Immature natural killer cell (primary cell): ENCODE results near the gene GHDC. TPM values are rescaled to one million over a fixed set of nuclear protein-coding genes. Genes with fewer than 3 reads are reported as not detected.
A peak's percentile ranks its signal among the peaks of the same experiment; 100 is the strongest.
"Not testable (repeated sequence)": the region's sequence is repeated elsewhere in the genome, so short reads cannot be mapped to it uniquely, and the experiment has no call there.

Experiments
- DNase-seq, 3 donors: peaks; one replicate each; pipeline ENCODE4 v3.0.0; 2022; ENCODE audit warnings: mixed read lengths in 1 of 3
- H3K27ac Mint-ChIP-seq, 6 donors: one replicate each; pipeline ENCODE4 v1.8.0; 2020; ENCODE audit warnings: mixed read lengths in 6 of 6, mild to moderate bottlenecking in 5 of 6, inconsistent platforms in 4 of 6, moderate library complexity in 3 of 6
- H3K27me3 Mint-ChIP-seq, 3 donors: one replicate each; pipeline ENCODE4 v1.8.0; 2020 to 2021; ENCODE audit warnings: low read depth in 3 of 3, mild to moderate bottlenecking in 3 of 3, mixed read lengths in 3 of 3, moderate library complexity in 3 of 3, inconsistent platforms in 1 of 3
- H3K36me3 Mint-ChIP-seq, 3 donors: one replicate each; pipeline ENCODE4 v1.8.0; 2020; ENCODE audit warnings: mixed read lengths in 3 of 3, inconsistent platforms in 2 of 3, mild to moderate bottlenecking in 2 of 3
- H3K4me1 Mint-ChIP-seq, 2 donors: one replicate each; pipeline ENCODE4 v1.8.0; 2020; ENCODE audit warnings: inconsistent platforms in 2 of 2, mild to moderate bottlenecking in 2 of 2, mixed read lengths in 2 of 2, moderate library complexity in 1 of 2
- H3K4me3 Mint-ChIP-seq, 5 donors: one replicate each; pipeline ENCODE4 v1.8.0; 2020; ENCODE audit warnings: mild to moderate bottlenecking in 5 of 5, mixed read lengths in 5 of 5, inconsistent platforms in 3 of 5, moderate library complexity in 3 of 5
- H3K9me3 Mint-ChIP-seq, 6 donors: one replicate each; pipeline ENCODE4 v1.8.0; 2020; ENCODE audit warnings: mild to moderate bottlenecking in 6 of 6, mixed read lengths in 6 of 6, inconsistent platforms in 4 of 6, moderate library complexity in 3 of 6
- polyA plus RNA-seq, 3 donors: library from polyadenylated mRNA; unstranded; fragments of 300-500 nt; fragmentation: Illumina TruSeq; gene quantifications; one replicate each; pipeline ENCODE4 v1.2.3, GENCODE V29; 2021

The GHDC gene
- polyA plus RNA-seq, 3 donors from 2014 or later = 15.8 to 21.1 (median 19.9) TPM

DNA sequence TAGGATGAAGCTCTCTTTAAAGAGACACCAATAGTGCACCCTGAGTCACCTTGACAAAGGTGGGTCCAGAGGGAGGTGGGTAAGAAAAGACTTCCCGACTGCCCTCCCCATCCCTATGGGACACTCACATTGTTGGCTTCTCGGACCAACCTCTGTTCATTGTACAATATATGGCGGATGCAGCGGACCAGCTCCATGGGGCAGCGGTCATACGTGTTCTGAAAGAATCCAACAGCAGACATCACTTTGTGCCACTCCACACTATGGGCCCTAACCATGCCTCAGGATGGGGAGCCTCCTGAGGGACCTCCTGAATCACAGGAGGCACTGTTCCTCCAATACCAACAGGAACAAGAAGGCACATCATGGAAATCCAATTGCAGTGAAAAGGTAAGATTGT, 30.4 kb upstream of the GHDC start:
- Mint-ChIP-seq H3K4me3 (no peak overlapping the region), H3K27me3 (peaks cover 0 to 3% (median 0%) of the 10 kb centered on the region in 3 donors), H3K9me3 (no peaks in the 10 kb centered on the region), H3K36me3 (peaks cover 7 to 16% (median 9%) of the 10 kb centered on the region in 3 donors), H3K4me1 (peaks cover 4 to 10% of the 10 kb centered on the region in 2 donors), H3K27ac (peak overlapping the region in 1 of 6 donors; percentile 7)
- DNase-seq = no peak

DNA sequence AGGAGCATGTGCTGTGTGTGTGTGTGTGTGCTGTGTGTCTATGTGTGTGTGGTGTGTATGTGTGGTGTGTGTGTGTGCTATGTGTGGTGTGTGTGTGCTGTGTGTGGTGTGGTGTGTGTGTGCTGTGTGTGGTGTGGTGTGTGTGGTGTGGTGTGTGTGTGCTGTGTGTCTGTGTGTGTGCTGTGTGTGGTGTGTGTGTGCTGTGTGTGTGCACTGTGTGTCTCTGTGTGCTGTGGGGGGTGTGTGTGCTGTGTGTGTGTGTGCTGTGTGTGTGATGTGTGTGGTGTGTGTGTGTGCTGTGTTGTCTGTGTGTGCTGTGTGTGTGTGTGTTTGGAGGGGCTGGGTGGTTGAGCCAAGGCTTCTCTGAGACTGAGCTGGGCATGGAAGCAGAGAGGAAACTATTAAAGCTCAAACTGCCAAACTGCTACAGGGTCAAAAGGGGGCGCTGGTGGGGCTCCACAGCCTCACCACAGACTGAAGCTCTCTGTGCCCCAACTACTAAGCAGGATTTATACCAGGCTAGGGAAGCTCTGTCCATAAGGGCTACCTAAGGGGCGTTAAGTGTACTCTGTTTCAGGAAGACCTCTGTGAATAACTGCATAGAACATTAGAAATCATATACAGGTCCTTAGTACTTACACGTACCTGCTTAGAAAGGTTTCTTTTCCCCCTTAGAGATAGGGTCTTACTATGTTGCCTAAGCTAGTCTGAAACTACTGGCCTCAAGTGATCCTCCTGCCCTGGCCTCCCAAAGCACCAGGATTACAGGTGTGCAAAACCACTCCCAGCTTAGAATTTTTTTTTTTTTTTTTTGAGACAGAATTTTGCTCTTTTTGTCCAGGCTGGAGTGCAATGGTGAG, 27.8 kb upstream of the GHDC start:
- Mint-ChIP-seq H3K27ac (peak overlapping the region in 4 of 6 donors; percentile 3 to 85 (median 48)), H3K9me3 (no peaks in the 10 kb centered on the region), H3K4me1 (peaks cover 4 to 10% of the 10 kb centered on the region in 2 donors), H3K36me3 (peaks cover 7 to 26% (median 13%) of the 10 kb centered on the region in 3 donors), H3K4me3 (no peak overlapping the region), H3K27me3 (peaks cover 0 to 3% (median under 1%) of the 10 kb centered on the region in 3 donors)
- peak; percentile 33 to 52 (median 35) for DNase-seq

DNA sequence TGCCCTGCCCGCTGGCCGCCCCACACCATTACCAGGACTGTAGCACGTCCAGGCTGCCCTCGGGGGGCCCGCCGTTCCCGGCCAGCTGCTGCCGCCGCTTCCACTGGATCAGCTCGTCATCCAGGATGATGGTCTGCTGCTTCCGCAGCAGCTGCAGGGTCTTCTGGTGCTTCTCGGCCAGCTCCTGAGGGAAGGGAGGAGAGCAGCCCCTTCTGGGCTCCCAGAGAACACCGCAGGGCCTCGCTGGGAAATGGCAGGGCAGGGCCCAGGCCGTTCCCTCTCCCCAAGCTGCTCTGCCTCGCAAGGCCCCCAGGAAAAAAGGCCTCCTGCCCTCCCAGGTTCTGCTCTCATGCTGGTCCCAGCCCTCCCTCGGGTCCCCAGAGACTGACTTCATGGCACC, 25.0 kb upstream of the GHDC start:
- H3K36me3 Mint-ChIP-seq = peaks cover 15 to 37% (median 23%) of the 10 kb centered on the region in 3 donors
- DNase-seq = not testable (repeated sequence)

GRCh38 chr17:42214156-42214555, 19.9 kb upstream of the GHDC start:
- Mint-ChIP-seq H3K4me1 (no peaks in the 10 kb centered on the region), H3K36me3 (peaks cover 29 to 53% (median 30%) of the 10 kb centered on the region in 3 donors), H3K27ac (no peak overlapping the region), H3K9me3 (no peaks in the 10 kb centered on the region), H3K27me3 (peaks cover 0 to 2% (median 0%) of the 10 kb centered on the region in 3 donors), H3K4me3 (no peak overlapping the region)
- no peak for DNase-seq

More for the DNA sequence above, 25.0 kb upstream of the GHDC start:
- not testable (repeated sequence) for H3K4me1 Mint-ChIP-seq, H3K27me3 Mint-ChIP-seq, H3K9me3 Mint-ChIP-seq, H3K4me3 Mint-ChIP-seq, H3K27ac Mint-ChIP-seq

DNA sequence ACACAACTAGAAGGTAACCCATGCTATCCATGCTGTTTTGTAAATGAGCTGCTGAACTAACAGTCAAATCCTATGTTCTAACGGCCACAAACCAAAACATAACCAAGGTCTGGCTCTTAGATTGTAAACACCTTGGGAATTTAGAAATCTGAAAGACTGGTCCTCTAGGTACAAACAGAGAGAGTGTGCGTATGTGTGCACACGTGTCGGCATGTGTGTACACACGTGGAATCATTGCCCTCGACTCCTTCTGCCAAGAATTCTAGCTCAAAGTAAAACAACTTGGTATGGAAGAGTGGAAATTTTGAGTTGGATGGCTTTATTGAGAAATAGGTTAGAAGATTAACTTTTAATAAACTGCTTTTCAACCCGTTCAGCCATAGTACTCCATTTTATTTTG, 18.1 kb upstream of the GHDC start:
- Mint-ChIP-seq H3K27ac (no peak overlapping the region), H3K36me3 (peaks cover 32 to 51% (median 34%) of the 10 kb centered on the region in 3 donors), H3K27me3 (peaks cover 0 to 2% (median 0%) of the 10 kb centered on the region in 3 donors), H3K4me1 (no peaks in the 10 kb centered on the region), H3K4me3 (no peak overlapping the region), H3K9me3 (no peaks in the 10 kb centered on the region)
- no peak for DNase-seq

GRCh38 chr17:42211921-42212341, 17.6 kb upstream of the GHDC start:
- not testable (repeated sequence) for H3K27me3 Mint-ChIP-seq, H3K4me1 Mint-ChIP-seq, H3K9me3 Mint-ChIP-seq, H3K4me3 Mint-ChIP-seq, DNase-seq
- H3K27ac Mint-ChIP-seq = peak overlapping the region in 1 of 6 donors; percentile 48
- peaks cover 31 to 51% (median 32%) of the 10 kb centered on the region in 3 donors for H3K36me3 Mint-ChIP-seq

- no peaks in the 10 kb centered on the region for H3K9me3 Mint-ChIP-seq
- no peak for DNase-seq
- peaks cover 23 to 43% (median 32%) of the 10 kb centered on the region in 3 donors for H3K36me3 Mint-ChIP-seq
- H3K4me1 Mint-ChIP-seq = no peaks in the 10 kb centered on the region
- no peak overlapping the region for H3K27ac Mint-ChIP-seq
- no peaks in the 10 kb centered on the region for H3K27me3 Mint-ChIP-seq
- no peak overlapping the region for H3K4me3 Mint-ChIP-seq
Observed at GRCh38 chr17:42210046-42210445, 15.8 kb upstream of the GHDC start.

DNA sequence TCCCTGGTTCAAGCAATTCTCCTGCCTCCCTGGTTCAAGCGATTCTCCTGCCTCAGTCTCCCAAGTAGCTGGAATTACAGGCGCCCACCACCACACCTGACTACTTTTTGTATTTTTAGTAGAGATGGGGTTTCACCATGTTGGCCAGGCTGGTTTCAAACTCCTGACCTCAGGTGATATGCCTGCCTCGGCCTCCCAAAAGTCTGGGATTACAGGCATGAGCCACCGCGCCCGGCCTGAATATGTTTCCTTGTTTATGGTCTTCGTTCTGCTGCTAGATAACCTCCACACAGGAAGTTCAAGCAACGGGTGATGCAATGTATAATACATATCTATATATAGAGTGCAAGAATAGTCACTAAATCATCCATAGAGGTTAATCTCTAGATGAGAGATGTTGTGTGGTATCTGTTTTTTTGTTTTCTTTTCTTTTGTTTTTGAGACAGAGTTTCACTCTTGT, 11.9 kb upstream of the GHDC start:
- H3K36me3 Mint-ChIP-seq = peaks cover 26 to 52% (median 35%) of the 10 kb centered on the region in 3 donors
- not testable (repeated sequence) for H3K9me3 Mint-ChIP-seq, H3K27ac Mint-ChIP-seq, H3K4me3 Mint-ChIP-seq, DNase-seq, H3K4me1 Mint-ChIP-seq, H3K27me3 Mint-ChIP-seq

GRCh38 chr17:42203354-42203753, 9.1 kb upstream of the GHDC start:
- peaks cover 15 to 41% (median 23%) of the 10 kb centered on the region in 3 donors for H3K36me3 Mint-ChIP-seq
- no peaks in the 10 kb centered on the region for H3K9me3 Mint-ChIP-seq
- H3K27me3 Mint-ChIP-seq = peaks cover 0 to 2% (median 0%) of the 10 kb centered on the region in 3 donors
- no peak overlapping the region for H3K27ac Mint-ChIP-seq
- no peak for DNase-seq
- H3K4me1 Mint-ChIP-seq = no peaks in the 10 kb centered on the region
- H3K4me3 Mint-ChIP-seq = no peak overlapping the region

GRCh38 chr17:42202696-42203095, 8.4 kb upstream of the GHDC start:
- peaks cover 14 to 40% (median 23%) of the 10 kb centered on the region in 3 donors for H3K36me3 Mint-ChIP-seq
- H3K9me3 Mint-ChIP-seq = no peaks in the 10 kb centered on the region
- H3K27ac Mint-ChIP-seq = no peak overlapping the region
- DNase-seq = no peak
- no peaks in the 10 kb centered on the region for H3K4me1 Mint-ChIP-seq
- H3K27me3 Mint-ChIP-seq = peaks cover 0 to 2% (median 0%) of the 10 kb centered on the region in 3 donors
- no peak overlapping the region for H3K4me3 Mint-ChIP-seq

GRCh38 chr17:42202159-42202558, 7.9 kb upstream of the GHDC start:
- Mint-ChIP-seq H3K9me3 (no peaks in the 10 kb centered on the region), H3K36me3 (peaks cover 11 to 36% (median 18%) of the 10 kb centered on the region in 3 donors), H3K4me3 (no peak overlapping the region), H3K27ac (no peak overlapping the region), H3K4me1 (no peaks in the 10 kb centered on the region), H3K27me3 (peaks cover 0 to 2% (median 0%) of the 10 kb centered on the region in 3 donors)
- no peak for DNase-seq

- Mint-ChIP-seq H3K4me1 (no peaks in the 10 kb centered on the region), H3K9me3 (no peaks in the 10 kb centered on the region), H3K4me3 (no peak overlapping the region), H3K36me3 (peaks cover 10 to 32% (median 16%) of the 10 kb centered on the region in 3 donors), H3K27me3 (peaks cover 0 to 2% (median 0%) of the 10 kb centered on the region in 3 donors), H3K27ac (peak overlapping the region in 2 of 6 donors; percentile 0 to 69)
- DNase-seq = no peak
Observed at GRCh38 chr17:42201458-42201772, 7.1 kb upstream of the GHDC start.

DNA sequence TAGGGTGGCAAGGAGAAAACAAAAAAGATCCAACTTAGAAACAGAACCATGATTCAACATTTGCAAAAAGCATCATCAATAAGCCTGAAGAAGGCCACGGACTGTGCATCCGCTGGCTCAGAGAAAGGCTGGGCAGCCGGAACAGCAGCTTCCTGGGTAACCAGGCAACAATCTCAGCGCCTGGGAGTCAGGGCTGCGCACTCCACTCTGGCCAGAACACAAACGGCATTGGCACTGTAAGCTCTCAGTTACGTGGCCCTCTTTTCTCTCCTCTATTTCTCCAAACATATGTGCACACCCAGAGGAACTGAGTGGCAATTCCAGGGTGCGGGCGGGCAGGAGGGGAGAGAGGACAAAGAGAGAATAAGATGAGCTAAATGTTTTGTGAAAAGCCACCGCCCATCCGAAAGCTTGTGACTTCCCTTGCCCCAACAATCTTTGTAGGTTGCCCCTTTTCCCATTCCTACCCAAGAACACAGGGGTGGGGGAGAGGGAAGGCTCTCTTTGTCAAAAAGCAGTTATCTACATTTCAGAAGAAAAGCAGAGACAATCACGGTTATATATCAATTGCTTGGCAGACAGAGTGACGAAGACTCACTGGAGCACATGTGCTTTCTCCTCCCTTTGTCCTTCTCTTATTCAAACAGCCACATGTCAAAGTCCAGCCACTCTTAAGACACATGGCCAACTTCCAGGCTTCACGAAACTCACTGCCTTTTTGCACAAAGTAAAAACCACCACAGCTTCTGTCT, 6.6 kb upstream of the GHDC start:
- Mint-ChIP-seq H3K4me3 (no peak overlapping the region), H3K36me3 (peaks cover 10 to 32% (median 13%) of the 10 kb centered on the region in 3 donors), H3K27ac (peak overlapping the region in 1 of 6 donors; percentile 69), H3K27me3 (peaks cover 0 to 2% (median 0%) of the 10 kb centered on the region in 3 donors), H3K9me3 (no peaks in the 10 kb centered on the region), H3K4me1 (no peaks in the 10 kb centered on the region)
- DNase-seq = no peak
